DMS 273 treated with DMSO at 0.1 percent for 48 hours (cell line): ENCODE data around the gene BIRC5.
"Not testable (repeated sequence)": the region's sequence is repeated elsewhere in the genome, so short reads cannot be mapped to it uniquely, and the experiment has no call there.

ENCODE experiments used
- DNase-seq: peaks from one replicate; lab custom pipeline; 2025; lab: John Stamatoyannopoulos, UW

BIRC5 gene

GRCh38 chr17:78225088-78225865, 11.2 kb downstream of the BIRC5 start:
- no peak for DNase-seq

DNA sequence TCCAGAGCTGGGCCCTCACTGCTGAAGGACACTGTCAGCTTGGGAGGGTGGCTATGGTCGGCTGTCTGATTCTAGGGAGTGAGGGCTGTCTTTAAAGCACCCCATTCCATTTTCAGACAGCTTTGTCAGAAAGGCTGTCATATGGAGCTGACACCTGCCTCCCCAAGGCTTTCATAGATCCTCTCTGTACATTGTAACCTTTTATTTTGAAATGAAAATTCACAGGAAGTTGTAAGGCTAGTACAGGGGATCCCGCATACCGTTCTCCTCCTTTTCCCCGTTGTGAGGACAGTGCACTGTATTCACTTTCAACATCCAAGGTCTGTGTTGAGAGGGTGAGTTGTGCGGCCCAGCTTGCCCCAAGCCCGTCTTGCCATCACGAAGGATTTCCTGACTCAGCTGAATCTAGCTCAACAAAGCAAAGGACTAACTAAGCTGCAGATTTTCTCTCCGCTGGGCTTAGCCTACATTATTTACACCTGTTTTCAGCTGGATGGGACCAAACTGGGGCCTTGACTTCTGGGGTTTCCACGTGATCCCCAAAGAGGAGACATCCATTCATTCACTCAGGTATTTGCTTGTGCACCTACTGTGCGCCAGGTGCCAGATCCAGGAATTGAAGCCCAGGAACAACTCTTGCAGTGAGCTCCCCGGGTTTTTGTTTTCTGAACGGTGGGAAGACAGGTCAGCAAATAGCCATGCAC, 12.2 kb downstream of the BIRC5 start:
- no peak for DNase-seq

GRCh38 chr17:78226759-78227454, 12.9 kb downstream of the BIRC5 start:
- DNase-seq, result no peak

- peak; percentile 69 for DNase-seq
Measured at GRCh38 chr17:78227455-78227916, 13.4 kb downstream of the BIRC5 start.

- DNase-seq, result no peak
Measured at GRCh38 chr17:78228176-78228575, 14.1 kb downstream of the BIRC5 start.

DNA sequence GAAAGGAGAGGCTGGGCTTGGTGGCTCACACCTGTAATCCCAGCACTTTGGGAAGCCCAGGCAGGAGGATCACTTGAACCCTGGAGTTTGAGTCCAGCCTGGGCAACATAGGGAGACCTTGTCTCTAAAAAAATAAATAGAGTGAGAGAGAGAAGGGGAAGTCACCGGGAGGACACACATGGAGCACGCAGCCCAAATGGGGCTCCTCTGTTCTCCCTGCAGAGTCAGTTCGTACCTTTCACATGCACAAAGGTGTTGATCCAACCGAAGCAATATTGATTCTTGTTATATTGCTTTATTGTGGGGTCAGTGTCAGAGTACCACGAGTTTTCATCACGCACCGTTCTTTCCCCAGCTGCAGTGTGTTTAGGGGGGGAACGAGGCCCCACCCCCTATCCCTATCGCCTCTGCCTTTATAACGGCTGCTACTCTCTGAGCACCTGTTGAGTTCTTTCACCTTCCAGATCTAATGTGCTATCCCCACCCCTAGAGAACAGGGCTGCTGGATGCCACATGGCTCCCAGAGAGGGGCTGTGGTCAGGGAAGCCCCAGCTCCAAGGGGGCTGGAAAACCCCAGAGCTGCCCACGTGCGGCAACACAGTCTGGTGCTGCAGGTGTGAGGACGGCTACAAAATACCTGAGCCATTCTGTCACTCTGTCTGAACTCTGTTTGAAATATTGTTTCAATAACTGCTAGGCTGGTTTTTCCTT, 16.4 kb downstream of the BIRC5 start:
- DNase-seq, result no peak

DNA sequence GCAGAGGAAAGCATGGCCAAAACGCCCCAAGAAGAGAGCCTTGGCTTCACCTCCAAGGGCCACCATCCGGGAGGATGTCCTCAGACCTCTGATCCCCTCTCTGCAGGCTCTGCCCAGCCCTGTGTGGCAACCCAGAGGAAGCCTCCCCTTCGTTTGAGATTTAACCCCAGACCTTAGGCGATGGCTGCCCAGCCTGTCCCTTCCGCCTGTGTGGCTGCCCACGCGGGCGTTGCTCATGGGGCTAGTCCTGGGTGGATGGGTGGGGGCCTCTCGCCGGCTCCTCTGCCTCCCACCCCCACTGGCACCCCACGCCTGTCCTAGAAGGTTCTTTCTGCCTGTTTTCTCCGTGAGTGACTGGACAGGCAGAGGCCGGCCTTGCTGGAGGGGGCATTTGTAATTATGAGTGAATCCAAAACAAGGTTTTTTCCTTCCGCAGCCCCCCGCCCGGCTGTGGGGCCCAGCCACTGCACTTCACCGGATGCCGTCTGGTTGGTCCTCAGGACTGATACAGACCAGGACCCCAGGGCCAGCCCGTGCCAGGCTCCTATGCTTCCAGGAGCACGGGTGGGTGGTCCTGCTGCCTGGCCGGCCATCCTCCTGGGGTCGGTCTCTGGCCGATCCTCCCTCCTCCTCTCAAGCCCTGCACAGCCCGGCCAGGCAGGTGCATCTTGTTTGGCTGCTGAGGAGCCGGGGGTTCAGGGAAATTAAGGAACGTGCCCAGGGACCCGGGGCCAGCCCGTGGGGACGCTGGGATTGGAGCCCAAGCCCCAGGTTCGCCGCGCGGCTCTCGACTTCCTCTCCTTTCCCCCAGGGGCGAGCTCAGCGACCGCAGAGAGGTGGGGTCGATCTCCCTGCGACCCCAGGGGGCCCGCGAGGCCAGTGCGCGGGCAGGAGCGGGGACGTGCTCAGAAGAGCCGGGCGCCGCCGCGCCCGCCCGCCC, 17.2 kb downstream of the BIRC5 start, which contains the start of gene TMEM235:
Gene TMEM235 (plus strand): TSS at position 636 of the 940 bp plus-strand sequence. CDS start 393 bp downstream, outside the sequence.
- DNase-seq, result no peak

DNA sequence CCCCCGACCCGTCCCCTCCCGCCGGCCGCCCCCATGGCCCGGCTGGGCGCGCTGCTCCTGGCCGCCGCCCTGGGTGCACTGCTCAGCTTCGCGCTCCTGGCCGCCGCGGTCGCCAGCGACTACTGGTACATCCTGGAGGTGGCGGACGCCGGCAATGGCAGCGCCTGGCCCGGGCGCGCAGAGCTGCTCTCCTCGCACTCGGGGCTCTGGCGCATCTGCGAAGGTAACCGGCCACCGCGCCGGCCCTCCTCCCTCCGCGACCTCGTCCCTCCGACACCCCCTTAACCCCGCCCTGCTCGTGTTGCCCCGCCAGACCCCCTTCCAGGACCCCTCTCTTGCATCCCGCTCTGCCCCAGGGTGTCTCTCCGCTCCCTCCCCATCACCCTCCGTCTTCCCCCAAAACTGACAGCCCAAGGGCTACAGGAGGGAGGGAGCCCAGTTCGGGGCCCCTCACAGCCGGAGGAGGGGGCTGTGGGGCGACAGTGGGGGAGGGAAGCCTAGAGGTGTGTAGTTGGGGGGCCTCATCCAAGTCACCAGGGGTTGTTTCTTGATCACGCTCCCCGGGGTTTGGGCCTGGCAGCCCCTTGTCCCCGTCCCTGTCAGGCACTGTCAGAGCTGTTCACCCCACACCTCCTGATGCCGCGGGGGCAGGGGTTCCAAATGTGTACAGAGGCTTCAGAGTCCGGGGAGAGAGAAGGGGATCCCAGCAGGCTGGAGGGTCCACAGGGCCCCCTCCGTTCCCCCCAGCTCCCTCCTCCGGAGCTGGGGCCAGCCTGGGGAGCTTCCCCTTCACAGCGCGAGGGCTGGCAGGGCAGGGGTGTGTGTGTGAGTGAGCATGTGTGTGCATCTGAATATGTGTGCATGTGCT, 18.2 kb downstream of the BIRC5 start:
- DNase-seq, result no peak

DNA sequence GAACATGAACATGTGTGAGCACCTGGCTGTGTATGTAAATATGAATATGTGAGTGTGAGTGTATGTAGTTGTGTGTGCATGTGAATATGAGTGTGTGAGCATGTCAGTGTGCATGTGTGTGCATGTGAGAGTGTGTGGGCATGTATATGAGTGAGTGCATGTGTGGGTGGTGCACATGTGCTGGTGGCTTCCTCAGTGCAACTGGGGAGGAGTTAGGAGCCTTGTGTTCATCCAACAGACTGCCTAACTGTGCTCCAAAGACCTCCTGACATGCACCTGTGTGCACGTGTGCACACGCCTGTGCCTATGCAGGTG, 18.8 kb downstream of the BIRC5 start:
- DNase-seq, result no peak

- DNase-seq, result no peak
Measured at GRCh38 chr17:78233678-78234077, 19.6 kb downstream of the BIRC5 start.

DNA sequence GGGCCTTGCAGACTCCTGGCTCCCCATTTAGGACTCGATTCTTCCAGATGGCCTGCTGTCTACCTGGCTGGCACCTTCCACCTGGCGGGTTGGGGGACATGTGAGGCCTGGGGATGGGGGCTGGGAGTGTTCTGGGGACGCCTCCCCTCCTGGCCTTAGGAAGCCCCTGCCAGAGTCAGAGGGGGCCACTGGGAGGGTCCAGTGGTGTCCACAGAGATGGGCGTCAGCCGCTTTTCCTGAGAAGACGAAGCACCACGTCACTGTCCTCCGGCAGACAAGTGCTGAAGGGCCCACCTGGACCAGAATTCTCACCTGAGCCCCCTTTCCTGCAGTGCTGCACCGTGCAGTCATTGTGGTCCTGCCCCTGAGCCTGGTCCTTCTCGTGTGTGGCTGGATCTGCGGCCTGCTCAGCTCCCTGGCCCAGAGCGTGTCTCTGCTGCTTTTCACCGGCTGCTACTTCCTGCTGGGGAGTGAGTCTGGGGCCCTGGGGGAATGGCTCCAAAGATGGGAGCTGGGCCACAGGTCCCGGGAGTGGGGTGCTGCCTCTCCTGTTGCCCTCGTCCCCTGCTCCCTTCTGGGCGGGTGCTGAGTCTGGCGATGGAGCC, 20.3 kb downstream of the BIRC5 start:
- DNase-seq, result no peak

GRCh38 chr17:78235022-78235421, 21.0 kb downstream of the BIRC5 start:
- DNase-seq, result not testable (repeated sequence)

DNA sequence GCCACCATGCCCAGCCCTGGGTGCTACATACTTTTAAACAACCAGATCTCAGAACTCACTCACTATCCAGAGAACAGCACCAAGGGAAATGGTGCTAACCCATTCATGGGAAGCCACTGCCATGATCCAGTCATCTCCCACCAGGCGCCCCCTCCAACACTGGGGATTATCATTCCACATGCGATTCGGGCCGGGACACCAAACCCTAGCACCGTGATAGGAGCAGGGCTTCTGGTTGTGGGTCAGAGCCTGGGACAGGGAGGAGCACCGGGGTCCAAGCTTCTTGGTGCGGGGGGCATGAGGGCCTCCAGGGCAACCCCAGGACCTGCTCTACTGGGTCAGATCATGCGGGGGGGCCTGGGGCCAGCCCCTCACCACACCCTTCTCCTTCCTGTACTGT, 21.8 kb downstream of the BIRC5 start:
- DNase-seq, result no peak

- DNase-seq, result no peak
Measured at GRCh38 chr17:78236362-78237127, 22.5 kb downstream of the BIRC5 start.

GRCh38 chr17:78237401-78238012, 23.5 kb downstream of the BIRC5 start:
- DNase-seq, result peak; percentile 64

DNA sequence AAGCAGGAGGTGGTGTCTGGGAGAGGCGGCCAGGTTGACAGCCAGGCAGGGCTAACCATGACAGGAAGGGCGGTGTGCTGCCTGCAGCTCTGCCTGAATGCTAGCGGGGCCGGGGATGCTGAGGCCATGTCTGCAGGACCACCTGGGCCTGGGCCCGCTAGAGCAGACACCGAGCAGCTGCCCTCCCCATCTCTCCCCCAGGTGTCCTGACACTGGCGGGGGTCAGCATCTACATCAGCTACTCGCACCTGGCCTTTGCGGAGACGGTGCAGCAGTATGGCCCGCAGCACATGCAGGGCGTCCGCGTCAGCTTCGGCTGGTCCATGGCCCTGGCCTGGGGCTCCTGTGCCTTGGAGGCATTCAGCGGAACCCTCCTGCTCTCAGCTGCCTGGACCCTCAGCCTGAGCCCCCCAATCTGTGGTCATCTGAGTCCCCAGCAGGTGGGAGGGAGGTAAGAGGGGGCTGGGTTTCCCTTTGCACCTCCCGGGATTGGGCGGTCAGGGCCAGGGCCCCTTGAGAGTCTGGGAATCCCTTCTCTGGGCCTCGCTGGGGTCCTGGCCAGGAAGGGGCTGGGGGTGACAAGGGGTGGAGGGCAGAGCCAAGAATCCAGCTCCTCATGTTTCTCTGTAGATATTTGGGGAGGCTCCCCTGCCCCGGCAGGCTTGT, 24.9 kb downstream of the BIRC5 start:
- DNase-seq, result no peak

GRCh38 chr17:78239489-78239931, 25.5 kb downstream of the BIRC5 start:
- DNase-seq, result no peak
